CD14-positive monocyte (primary cell): Measurements from ENCODE around the gene PRAMEF13. TPM values are rescaled to one million over a fixed set of nuclear protein-coding genes. Genes with fewer than 3 reads are reported as not detected.
"Not testable (repeated sequence)": the region's sequence is repeated elsewhere in the genome, so short reads cannot be mapped to it uniquely, and the experiment has no call there.

Experiments
- DNase-seq, 3 donors: peaks; one replicate each; pipeline ENCODE4 v3.0.0-alpha.2; 2011 to 2022
- H2AFZ ChIP-seq: 2 replicates; pipeline ENCODE4 v1.6.0; 2012; ENCODE audit warnings: mild to moderate bottlenecking, low read depth, low read length, inconsistent platforms; ENCODE audit not compliant: insufficient read depth, poor library complexity, severe bottlenecking
- H3K27ac ChIP-seq, 2 donors: 1 replicate in 1 of 2; 2 replicates in 1 of 2; pipeline ENCODE4 v1.5.1; 2012 to 2013; ENCODE audit warnings: low read length in 2 of 2, control low read depth in 1 of 2, inconsistent platforms in 1 of 2, low read depth in 1 of 2, mild to moderate bottlenecking in 1 of 2
- H3K27me3 ChIP-seq, 2 donors: one replicate each; pipeline versions ENCODE4 v1.6.0 to v1.6.1; 2011 to 2013; ENCODE audit warnings: low read length in 2 of 2; ENCODE audit not compliant: control insufficient read depth in 2 of 2, insufficient read depth in 2 of 2
- H3K36me3 ChIP-seq, 2 donors: replicated peaks in 1 of 2; 1 replicate in 1 of 2; 2 replicates in 1 of 2; pipeline versions ENCODE4 v1.5.1 to v1.6.1; 2012 to 2013; ENCODE audit warnings: low read length in 2 of 2, control low read depth in 1 of 2, inconsistent platforms in 1 of 2, mild to moderate bottlenecking in 1 of 2; ENCODE audit not compliant: insufficient read depth in 2 of 2, control insufficient read depth in 1 of 2
- H3K4me1 ChIP-seq, 2 donors: 1 replicate in 1 of 2; 2 replicates in 1 of 2; pipeline versions ENCODE4 v1.5.1 to v1.6.1; 2012 to 2013; ENCODE audit warnings: low read length in 2 of 2, control low read depth in 1 of 2, inconsistent platforms in 1 of 2, mild to moderate bottlenecking in 1 of 2, moderate library complexity in 1 of 2; ENCODE audit not compliant: insufficient read depth in 2 of 2, control insufficient read depth in 1 of 2
- H3K4me2 ChIP-seq: replicated peaks from 2 replicates; pipeline ENCODE3; 2012; ENCODE audit warnings: low read length, moderate library complexity, mild to moderate bottlenecking; ENCODE audit not compliant: poor library complexity, severe bottlenecking; ENCODE audit errors: extremely low read depth
- H3K4me3 ChIP-seq, 3 experiments: fragments of 200-600 bp in 1 of 3; sonication (generic) in 1 of 3; replicated peaks in 1 of 3; 1 replicate in 2 of 3; 2 replicates in 1 of 3; pipeline ENCODE4 v1.5.1; 2011 to 2013; ENCODE audit warnings: low read length in 3 of 3, mild to moderate bottlenecking in 3 of 3, control low read depth in 2 of 3, low read depth in 2 of 3, inconsistent platforms in 1 of 3, moderate library complexity in 1 of 3
- H3K79me2 ChIP-seq: 2 replicates; pipeline ENCODE4 v1.6.0; 2012; ENCODE audit warnings: mild to moderate bottlenecking, control low read depth, inconsistent platforms, low read length, moderate library complexity; ENCODE audit not compliant: insufficient read depth
- H3K9ac ChIP-seq: 2 replicates; pipeline ENCODE4 v1.6.0; 2017; ENCODE audit warnings: low read length, mild to moderate bottlenecking; ENCODE audit not compliant: insufficient read depth, poor library complexity, severe bottlenecking
- H3K9me3 ChIP-seq, 2 donors: replicated peaks in 1 of 2; 1 replicate in 1 of 2; 2 replicates in 1 of 2; pipeline versions ENCODE4 v1.5.1 to v1.6.1; 2012 to 2013; ENCODE audit warnings: low read length in 2 of 2, control low read depth in 1 of 2; ENCODE audit not compliant: control insufficient read depth in 1 of 2, insufficient read depth in 1 of 2
- H4K20me1 ChIP-seq: 2 replicates; pipeline ENCODE4 v1.6.0; 2012; ENCODE audit warnings: mild to moderate bottlenecking, low read length, control low read depth, moderate library complexity; ENCODE audit not compliant: insufficient read depth
- H3K27ac Mint-ChIP-seq, 7 donors: one replicate each; pipeline ENCODE4 v1.8.0; 2020; ENCODE audit warnings: mild to moderate bottlenecking in 7 of 7, mixed read lengths in 7 of 7, moderate library complexity in 6 of 7, inconsistent platforms in 2 of 7
- H3K27me3 Mint-ChIP-seq, 3 donors: one replicate each; pipeline ENCODE4 v1.8.0; 2021 to 2022; ENCODE audit warnings: low read depth in 3 of 3, mild to moderate bottlenecking in 3 of 3, mixed read lengths in 3 of 3, moderate library complexity in 3 of 3, inconsistent platforms in 1 of 3
- H3K36me3 Mint-ChIP-seq, 2 donors: one replicate each; pipeline ENCODE4 v1.8.0; 2020; ENCODE audit warnings: mixed read lengths in 2 of 2, inconsistent platforms in 1 of 2, mild to moderate bottlenecking in 1 of 2
- H3K4me1 Mint-ChIP-seq: one replicate; pipeline ENCODE4 v1.8.0; 2020; ENCODE audit warnings: mild to moderate bottlenecking, mixed read lengths
- H3K4me3 Mint-ChIP-seq, 2 donors: one replicate each; pipeline ENCODE4 v1.8.0; 2020; ENCODE audit warnings: mild to moderate bottlenecking in 2 of 2, mixed read lengths in 2 of 2, moderate library complexity in 1 of 2
- H3K9me3 Mint-ChIP-seq, 7 donors: one replicate each; pipeline ENCODE4 v1.8.0; 2020 to 2022; ENCODE audit warnings: mixed read lengths in 7 of 7, mild to moderate bottlenecking in 6 of 7, moderate library complexity in 6 of 7, inconsistent platforms in 2 of 7
- WGBS: methylation state at CpG from one replicate; pipeline ENCODE4 v1.1.5; 2013; ENCODE audit warnings: missing lambda C conversion rate; ENCODE audit not compliant: insufficient coverage; 5-methylcytosine and 5-hydroxymethylcytosine counted together
- intact Hi-C, 2 donors: fragments of 100-400 bp; cut with micrococcal nuclease; formaldehyde crosslinking; loops; one replicate each; pipeline versions ENCODE4 v1.15.0 to v1.15.1; 2023
- polyA minus RNA-seq: library from RNA; depleted of rRNA, polyadenylated mRNA; stranded (reverse); fragments of >200 nt; gene quantifications from 2 replicates; pipeline ENCODE4 v1.2.3, GENCODE V29; 2012
- polyA plus RNA-seq, 3 donors: library from polyadenylated mRNA; depleted of rRNA in 1 of 3; unstranded in 2 of 3; stranded (reverse) in 1 of 3; fragments of 300-500 nt in 2 of 3; fragments of >200 nt in 1 of 3; fragmentation: Illumina TruSeq in 2 of 3; gene quantifications; 1 replicate in 2 of 3; 2 replicates in 1 of 3; pipeline ENCODE4 v1.2.3, GENCODE V29; 2012 to 2021
- total RNA-seq, 12 experiments: library from RNA in 1 of 12; stranded (reverse) in 1 of 12; fragments of 120-200 nt in 1 of 12; gene quantifications; one replicate each; pipeline ENCODE4 v1.2.4 and lab custom pipeline; 2013 to 2026; ENCODE audit warnings: mixed read lengths in 6 of 12, inconsistent platforms in 1 of 12

Gene PRAMEF13, protein sequence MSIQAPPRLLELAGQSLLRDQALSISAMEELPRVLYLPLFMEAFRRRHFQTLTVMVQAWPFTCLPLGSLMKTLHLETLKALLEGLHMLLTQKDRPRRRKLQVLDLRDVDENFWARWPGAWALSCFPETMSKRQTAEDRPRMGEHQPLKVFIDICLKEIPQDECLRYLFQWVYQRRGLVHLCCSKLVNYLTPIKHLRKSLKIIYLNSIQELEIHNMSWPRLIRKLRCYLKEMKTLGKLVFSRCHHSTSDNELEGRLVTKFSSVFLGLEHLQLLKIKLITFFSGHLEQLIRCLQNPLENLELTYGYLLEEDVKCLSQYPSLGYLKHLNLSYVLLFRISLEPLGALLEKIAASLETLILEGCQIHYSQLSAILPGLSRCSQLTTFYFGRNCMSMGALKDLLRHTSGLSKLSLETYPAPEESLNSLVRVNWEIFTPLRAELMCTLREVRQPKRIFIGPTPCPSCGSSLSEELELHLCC
- total RNA-seq (2013): not detected
- polyA plus RNA-seq (not detected), polyA minus RNA-seq (not detected in 2 replicates), total RNA-seq (lab: John Stamatoyannopoulos, UW) (0 reads per million in 11 experiments)

DNA sequence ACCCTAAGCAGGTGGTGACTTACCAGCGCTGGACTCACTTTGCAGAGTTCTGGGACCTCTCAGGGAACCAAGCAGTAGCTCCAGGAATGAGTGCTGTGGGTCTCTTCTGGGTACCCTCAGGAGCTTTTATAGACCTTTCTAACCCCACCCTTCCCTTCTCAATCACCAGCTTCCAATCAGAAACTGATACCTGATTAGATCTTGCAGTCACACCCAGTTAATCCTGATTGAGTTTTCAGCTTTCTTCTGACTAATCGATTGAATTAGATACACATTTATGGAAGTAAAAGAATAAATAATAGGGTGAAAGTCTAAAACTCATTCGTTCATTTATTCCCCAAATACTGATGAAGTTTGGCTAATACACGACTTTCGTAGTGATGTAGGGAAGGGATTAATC, at the start of gene PRAMEF13:
PRAMEF13 (minus strand) TSS at position 101 of the 400 bp plus-strand sequence. CDS start 1,820 bp downstream, outside the sequence.
- H4K20me1 ChIP-seq, H3K4me1 ChIP-seq, H3K27me3 ChIP-seq, H3K27me3 Mint-ChIP-seq, H3K4me2 ChIP-seq, H3K79me2 ChIP-seq, H3K36me3 ChIP-seq, H3K4me1 Mint-ChIP-seq, H3K27ac ChIP-seq, intact Hi-C loops, H3K9me3 Mint-ChIP-seq, DNase-seq, H3K9ac ChIP-seq, H3K4me3 Mint-ChIP-seq, H3K36me3 Mint-ChIP-seq, H3K27ac Mint-ChIP-seq, H2AFZ ChIP-seq, H3K4me3 ChIP-seq, H3K9me3 ChIP-seq: not testable (repeated sequence)
- no CpG with 5 or more reads among the region's 5 CpGs for WGBS

DNA sequence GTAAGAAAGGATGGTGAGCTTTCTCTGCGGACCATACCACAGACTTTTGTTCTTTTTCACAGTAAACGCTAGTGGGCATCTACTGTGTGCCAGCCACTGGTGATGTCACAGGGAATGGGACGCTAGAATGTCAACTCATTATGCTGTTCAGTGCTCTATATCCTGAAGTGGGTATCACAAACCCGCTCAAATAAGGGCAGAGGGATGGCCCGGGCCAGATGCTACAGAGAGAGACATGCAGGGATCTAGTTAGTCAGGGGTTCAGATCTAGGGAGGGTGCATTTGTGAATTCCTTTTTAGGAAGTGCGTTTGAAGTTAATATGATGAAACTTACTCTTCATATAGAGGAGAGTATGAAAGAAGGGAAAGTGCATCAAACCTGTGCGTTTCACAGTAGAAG, 45.9 kb upstream of the PRAMEF13 start:
- H3K4me1 Mint-ChIP-seq, H3K27ac ChIP-seq, H3K36me3 Mint-ChIP-seq, H3K36me3 ChIP-seq, H3K9ac ChIP-seq, H3K4me3 Mint-ChIP-seq, H3K79me2 ChIP-seq, H3K4me2 ChIP-seq, DNase-seq, H3K4me1 ChIP-seq, H4K20me1 ChIP-seq, intact Hi-C loops, H3K27ac Mint-ChIP-seq, H3K9me3 ChIP-seq, H2AFZ ChIP-seq, H3K27me3 ChIP-seq, H3K9me3 Mint-ChIP-seq, H3K4me3 ChIP-seq, H3K27me3 Mint-ChIP-seq: not testable (repeated sequence)
- 100% methylated on average over 2 of the region's 7 CpGs for WGBS

DNA sequence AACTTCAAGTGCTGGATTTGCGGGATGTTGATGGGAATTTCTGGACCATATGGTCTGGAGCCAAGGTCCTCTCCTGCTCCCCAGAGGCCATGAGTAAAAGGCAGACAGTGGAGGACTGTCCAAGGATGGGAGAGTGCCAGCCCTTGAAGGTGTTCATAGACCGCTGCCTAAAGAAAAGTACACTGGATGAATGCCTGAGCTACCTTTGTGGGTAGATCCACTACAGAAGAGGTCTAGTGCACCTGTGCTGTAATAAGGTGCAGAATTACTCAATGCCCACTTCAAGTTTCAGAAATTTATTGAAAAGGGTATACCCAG, 45.3 kb upstream of the PRAMEF13 start:
- H3K9ac ChIP-seq, H3K4me1 ChIP-seq, H2AFZ ChIP-seq, H3K4me2 ChIP-seq, H3K4me1 Mint-ChIP-seq, H3K9me3 Mint-ChIP-seq, H3K27me3 ChIP-seq, H3K36me3 Mint-ChIP-seq, H3K4me3 ChIP-seq, H4K20me1 ChIP-seq, H3K9me3 ChIP-seq, DNase-seq, H3K27ac Mint-ChIP-seq, intact Hi-C loops, H3K4me3 Mint-ChIP-seq, H3K79me2 ChIP-seq, H3K27ac ChIP-seq, H3K36me3 ChIP-seq: not testable (repeated sequence)
- peaks cover 6 to 13% (median 7%) of the 10 kb centered on the region in 3 donors for H3K27me3 Mint-ChIP-seq
- 89% methylated on average over 2 of the region's 2 CpGs for WGBS

DNA sequence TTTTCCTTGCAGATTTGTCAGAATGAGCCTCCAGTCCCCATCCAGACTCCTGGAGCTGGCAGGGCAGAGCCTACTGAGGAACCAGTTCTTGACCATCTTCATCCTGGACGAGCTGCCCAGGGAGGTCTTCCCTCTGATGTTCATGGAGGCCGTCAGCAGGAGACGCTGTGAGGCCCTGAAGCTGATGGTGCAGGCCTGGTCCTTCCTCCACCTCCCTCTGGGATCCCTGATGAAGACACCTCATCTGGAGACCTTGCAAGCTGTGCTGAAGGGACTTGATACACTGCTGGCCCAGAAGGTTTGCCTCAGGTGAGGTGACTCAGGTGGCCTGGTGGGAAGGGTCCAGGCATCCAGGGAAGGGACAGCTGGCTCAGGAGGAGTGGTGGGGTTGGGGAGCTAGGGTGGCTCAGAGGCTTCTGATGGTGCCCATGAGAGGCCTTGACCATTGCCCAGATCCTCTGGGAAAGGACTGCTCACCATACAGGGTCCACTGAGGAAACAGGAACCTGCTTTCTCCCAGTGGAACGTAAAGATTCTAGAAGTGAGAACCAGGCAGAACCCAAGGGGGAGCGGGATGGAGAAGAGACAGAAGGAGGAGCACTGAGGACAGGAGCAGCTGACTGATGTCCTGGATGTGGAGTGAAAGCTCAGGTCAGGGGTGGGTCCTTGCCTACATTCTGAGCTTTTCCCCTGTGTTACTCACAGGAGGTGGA, 44.8 kb upstream of the PRAMEF13 start:
- H3K27ac ChIP-seq, H3K4me3 ChIP-seq, H3K9me3 Mint-ChIP-seq, H3K27me3 ChIP-seq, H2AFZ ChIP-seq, H3K79me2 ChIP-seq, H3K27ac Mint-ChIP-seq, intact Hi-C loops, H4K20me1 ChIP-seq, DNase-seq, H3K36me3 ChIP-seq, H3K4me1 Mint-ChIP-seq, H3K4me3 Mint-ChIP-seq, H3K9me3 ChIP-seq, H3K36me3 Mint-ChIP-seq, H3K9ac ChIP-seq, H3K4me1 ChIP-seq, H3K4me2 ChIP-seq: not testable (repeated sequence)
- H3K27me3 Mint-ChIP-seq: peaks cover 6 to 13% (median 7%) of the 10 kb centered on the region in 3 donors
- WGBS: 85% methylated on average over 5 of the region's 5 CpGs
